Thyroid gland (tissue), 4 donors: ENCODE results near the gene PDXDC1.

Source experiments
- CTCF ChIP-seq, 6 experiments: fragments of 200-600 bp in 3 of 6; fragments of 450-650 bp in 3 of 6; sonication (generic) in 3 of 6; IDR thresholded peaks; one replicate each; pipeline ENCODE4 v1.5.1; 2016 to 2019; ENCODE audit warnings: antibody characterized with exemption in 6 of 6, mild to moderate bottlenecking in 2 of 6, inconsistent platforms in 1 of 6, moderate library complexity in 1 of 6
- POLR2A ChIP-seq, 2 donors: fragments of 450-650 bp; IDR thresholded peaks; one replicate each; pipeline ENCODE4 v1.6.1; 2017; ENCODE audit warnings: antibody characterized with exemption in 2 of 2, mild to moderate bottlenecking in 2 of 2, moderate library complexity in 1 of 2

GRCh38 chr16:15052747-15053476 is 78.1 kb downstream of the PDXDC1 start:
- no peak for TF ChIP-seq CTCF (IDR thresholded peaks at IDR 0.05)
- TF ChIP-seq POLR2A (IDR thresholded peaks at IDR 0.05) = no peak
